GM19193 (cell line): ENCODE results near the gene ZBTB16.

Source experiments
- POLR2A ChIP-seq: IDR thresholded peaks from 4 replicates; pipeline ENCODE4 v1.6.1; 2011; ENCODE audit not compliant: insufficient read depth, insufficient read length; ENCODE audit errors: extremely low read depth

ZBTB16 gene

GRCh38 chr11:114195981-114196731 is 136.6 kb downstream of the ZBTB16 start:
- TF ChIP-seq POLR2A, result no peak

- no peak for TF ChIP-seq POLR2A
These were observed 137.6 kb downstream of the ZBTB16 start for GRCh38 chr11:114196997-114197703.

DNA sequence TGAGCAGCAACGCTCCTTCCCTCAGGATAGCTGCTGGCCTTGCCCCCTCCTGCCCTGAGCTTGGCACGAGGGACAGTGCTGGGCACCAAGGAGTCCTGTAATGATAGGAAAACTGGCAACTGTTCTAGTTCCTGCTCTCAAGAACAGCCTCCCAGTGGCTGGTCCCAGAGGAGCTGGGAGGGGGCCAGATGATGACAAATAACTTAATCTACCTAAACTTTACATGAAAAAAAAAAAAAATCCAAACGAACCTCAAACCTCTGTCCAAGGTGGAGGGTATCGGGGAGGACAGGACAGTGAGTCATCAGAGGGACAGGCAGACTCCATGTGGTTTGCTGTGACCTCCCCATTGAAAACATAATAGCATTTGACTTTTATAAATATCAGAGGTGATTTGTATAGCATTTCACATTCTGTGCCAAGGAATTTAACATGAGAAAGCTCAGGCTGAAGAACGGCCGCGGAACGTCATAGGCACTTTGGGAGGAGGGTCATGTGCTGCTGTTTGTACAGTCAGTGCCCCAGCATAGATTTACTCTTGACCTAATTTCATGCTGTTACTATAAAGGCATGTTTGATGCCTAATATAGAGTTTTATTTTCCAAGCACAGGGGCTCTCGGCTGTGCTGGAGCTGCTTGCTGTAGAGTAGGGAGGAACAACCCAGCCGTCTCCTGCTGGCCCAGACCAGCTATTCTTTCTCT is 138.4 kb downstream of the ZBTB16 start:
- TF ChIP-seq POLR2A, result no peak

GRCh38 chr11:114199051-114199450 is 139.5 kb downstream of the ZBTB16 start:
- TF ChIP-seq POLR2A, result no peak

GRCh38 chr11:114200351-114201133 is 141.0 kb downstream of the ZBTB16 start:
- TF ChIP-seq POLR2A, result no peak

GRCh38 chr11:114201219-114201618 is 141.7 kb downstream of the ZBTB16 start:
- no peak for TF ChIP-seq POLR2A

DNA sequence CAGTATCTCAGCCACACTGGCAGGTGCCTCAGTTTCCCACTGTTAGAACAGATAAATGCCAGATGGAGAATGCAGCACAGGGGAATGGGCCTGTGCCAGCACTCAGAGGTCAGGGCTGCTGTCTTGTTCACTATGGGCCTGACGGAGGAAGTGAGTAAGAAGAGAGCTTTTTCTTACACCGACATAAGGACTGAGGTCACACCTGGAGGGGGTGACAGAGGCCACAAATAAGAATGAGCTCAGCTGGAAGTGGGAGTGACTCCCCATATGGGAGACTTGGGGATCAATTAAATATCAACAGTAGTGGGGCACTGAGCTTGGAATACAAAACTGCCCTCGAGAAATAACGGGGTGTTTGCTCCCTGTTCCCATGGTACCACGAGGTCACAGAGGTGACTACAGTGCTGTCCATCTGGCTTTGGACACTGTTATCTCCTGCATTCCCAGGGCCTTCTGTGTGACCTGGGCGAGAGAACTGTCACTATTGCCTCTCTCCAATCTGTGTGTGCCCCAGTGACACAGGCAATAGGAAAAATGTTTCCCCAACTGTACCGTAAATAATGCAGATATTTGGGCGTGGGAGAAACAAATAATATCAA is 142.6 kb downstream of the ZBTB16 start:
- TF ChIP-seq POLR2A, result no peak

DNA sequence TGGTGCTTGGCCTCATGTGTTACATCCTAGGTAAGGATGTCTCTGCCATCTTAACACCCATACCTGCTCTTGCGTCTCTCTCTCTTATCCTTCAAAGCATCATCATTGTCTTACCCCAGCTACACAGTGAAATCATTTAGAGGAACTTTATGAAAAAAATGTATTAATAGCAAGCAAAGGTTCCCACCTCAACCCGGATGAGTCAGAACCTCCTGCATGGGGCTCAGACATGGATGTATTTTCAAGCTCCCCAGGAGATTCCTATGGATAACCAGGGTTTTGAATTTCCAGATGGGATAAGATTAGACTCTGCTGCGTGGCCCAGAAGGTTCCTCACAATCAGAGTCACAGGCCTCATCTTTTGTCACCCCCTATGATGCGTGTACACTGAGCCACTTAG is 147.6 kb downstream of the ZBTB16 start:
- TF ChIP-seq POLR2A, result no peak

- TF ChIP-seq POLR2A, result no peak
These were observed 148.9 kb downstream of the ZBTB16 start for GRCh38 chr11:114208377-114208776.

GRCh38 chr11:114209343-114209742 is 149.8 kb downstream of the ZBTB16 start:
- no peak for TF ChIP-seq POLR2A

DNA sequence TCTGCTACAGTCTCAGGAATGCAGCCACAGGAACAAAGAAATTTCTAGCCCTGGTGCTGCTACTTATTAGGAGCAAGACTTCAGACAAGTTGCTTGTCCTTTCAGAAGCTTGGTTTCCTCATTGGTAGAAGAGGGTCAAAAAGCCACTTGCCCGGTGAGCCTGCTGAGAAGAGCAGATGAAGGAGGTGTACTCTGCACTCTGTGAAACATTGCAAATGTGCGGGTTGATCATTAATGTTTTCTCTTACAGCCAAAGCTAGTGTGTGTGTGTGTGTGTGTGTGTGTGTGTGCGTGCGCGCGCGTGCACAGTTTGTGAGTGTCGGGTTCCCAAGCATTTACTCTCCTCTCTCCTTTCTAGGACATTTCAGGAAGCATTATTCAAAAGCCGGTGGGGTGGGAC is 150.4 kb downstream of the ZBTB16 start:
- no peak for TF ChIP-seq POLR2A

DNA sequence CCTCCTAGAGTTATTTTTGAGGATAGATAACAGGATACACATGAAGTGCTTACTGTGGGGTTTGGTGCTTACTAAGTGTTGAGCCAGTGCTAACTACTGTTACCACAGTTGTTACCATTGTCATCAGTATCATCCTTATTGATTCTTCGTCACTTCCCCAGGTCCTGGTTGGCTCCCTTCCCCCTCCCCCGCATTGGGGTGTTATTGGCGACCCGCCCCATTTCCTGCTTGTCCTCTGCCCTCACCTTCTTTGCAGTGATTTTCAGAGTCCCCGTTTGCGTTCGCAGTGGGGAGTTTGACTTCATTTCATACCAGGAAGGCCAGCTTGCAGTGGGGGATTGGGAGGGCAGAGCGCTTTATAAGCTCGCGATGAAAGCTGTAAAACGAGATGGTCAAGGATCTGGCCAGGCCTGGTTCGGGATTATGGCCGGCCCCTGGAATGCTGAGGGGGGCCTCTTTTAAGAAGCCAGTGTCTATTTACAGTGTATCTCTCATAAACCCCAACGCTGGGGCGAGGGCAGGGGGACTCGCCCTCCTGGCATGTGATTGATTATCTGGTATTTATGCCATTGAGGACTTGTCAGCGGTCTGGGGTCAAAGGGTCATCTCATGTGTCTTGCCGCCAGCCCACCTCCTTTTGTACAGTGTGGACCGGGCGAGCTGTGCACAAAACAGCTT is 152.1 kb downstream of the ZBTB16 start:
- TF ChIP-seq POLR2A, result no peak

- TF ChIP-seq POLR2A, result no peak
These were observed 154.1 kb downstream of the ZBTB16 start for GRCh38 chr11:114213622-114214021.

DNA sequence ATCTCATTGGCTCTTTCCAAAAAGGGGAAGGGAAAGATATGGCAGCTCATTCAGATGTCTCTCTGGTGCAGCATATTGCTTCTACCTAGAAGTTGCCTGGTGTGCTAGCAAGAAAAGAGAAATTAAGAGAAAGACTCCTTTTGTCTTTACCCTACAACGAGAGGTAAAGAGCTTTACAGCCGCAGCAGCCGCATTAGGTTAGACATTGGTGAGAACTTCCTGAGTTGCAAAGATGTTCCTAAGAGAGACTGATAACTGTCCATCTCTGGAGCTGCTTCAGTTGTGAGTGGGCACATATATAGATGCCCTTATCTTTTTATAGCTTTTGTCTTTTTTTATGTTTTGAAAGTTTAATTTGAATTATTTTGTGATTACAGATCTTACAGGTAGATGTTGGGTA is 155.9 kb downstream of the ZBTB16 start:
- no peak for TF ChIP-seq POLR2A
